HG02981 (cell line): ENCODE measurements around the gene MRFAP1L1.

Source experiments
- ATAC-seq: cut with Tn5 transposase; IDR thresholded peaks from one replicate; pipeline ENCODE4 v1.9.1; 2021; ENCODE audit warnings: mild to moderate bottlenecking, moderate library complexity; ENCODE audit not compliant: unreplicated experiment

MRFAP1L1 gene

DNA sequence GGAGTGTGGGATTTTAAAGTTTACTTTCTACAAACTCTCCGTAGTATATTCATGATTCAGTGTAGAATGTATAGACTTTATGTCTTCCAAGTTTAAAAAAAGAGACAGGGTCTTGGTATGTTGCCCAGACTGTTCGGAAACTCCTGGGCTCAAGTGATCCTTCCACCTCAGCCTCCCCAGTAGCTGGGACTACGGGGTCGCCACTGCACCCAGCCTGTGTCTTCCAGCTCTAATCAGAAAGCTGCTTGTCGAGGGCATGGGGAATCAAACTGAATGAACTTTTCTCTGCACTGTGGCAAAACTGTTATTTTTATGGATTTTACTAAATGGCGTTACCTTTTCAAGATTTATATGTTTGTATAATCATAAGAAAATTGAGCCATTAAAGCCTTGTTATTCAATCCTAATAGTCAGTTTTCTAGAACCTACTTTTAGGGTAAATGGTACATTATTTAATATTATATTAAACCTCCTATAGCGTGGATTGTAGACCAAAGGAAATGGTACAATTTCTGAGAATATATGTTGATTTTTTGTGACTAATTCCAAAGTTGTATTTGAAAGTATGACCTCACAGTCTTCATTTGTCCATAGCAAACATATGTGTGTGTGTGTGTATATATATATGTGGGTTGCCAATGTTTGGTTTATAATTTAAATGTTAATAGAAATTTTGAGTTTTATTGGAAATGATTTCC lies 7.4 kb upstream of the MRFAP1L1 start:
- no peak for ATAC-seq

GRCh38 chr4:6716018-6716911 lies 6.6 kb upstream of the MRFAP1L1 start, which contains the start of gene BLOC1S4:
BLOC1S4 (plus strand) TSS chr4:6716174; CDS start chr4:6716210, 36 bp downstream.
- peak; percentile 79 for ATAC-seq

DNA sequence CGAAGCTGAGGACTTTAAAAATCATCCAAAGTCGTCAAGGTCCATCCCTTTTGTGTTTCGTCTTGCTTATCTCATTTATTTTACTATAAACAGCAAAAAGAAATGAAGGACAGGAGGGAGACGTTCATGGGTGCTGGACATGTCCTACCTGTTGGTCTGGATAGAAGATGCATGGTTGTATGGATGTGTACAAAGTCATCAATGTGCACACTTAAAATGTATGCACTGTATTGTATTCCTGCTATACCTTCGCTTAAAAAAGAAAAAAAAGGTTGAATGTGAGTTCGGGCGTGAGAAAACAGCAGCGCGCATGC lies 6.0 kb upstream of the MRFAP1L1 start:
- ATAC-seq, result no peak

GRCh38 chr4:6714954-6715353 lies 5.3 kb upstream of the MRFAP1L1 start:
- ATAC-seq, result no peak

DNA sequence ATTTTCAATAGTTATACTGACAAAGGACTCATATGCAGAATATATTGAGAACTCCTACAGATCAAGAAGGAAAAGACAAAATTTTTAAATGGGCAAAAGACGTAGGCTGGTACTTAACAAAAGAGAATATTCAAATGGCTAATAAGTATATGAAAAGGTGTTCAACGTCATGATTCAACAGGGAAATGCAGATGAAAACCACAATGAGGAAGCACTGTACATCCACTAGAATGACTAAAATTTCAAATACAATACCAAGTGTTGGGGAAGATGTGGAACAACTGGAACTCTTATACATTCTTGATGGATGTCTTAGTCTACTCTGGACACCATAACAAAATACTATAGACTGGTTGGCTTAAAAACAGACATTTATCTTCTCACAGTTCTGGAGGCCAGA lies 1.3 kb upstream of the MRFAP1L1 start:
- no peak for ATAC-seq

DNA sequence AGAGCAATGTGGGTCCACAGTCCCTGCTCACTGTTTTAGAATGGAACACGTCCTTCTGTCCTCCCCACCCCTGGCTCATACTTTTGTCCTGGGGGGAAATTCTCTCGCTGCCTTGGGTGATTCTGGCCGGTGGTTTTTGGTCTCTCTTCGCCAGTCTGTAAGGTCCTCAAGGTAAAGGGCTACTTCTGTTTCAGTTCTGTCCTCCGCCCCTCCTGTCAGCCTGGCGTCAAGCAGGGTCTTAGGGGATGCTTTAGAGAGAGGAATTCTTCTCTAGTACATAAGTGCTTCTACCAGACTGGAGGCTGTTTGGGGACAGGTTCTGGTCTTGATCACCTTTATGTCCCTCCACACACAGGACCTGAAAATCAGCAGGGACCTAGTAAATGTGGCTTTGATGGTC lies 617 bp upstream of the MRFAP1L1 start:
- no peak for ATAC-seq

GRCh38 chr4:6706173-6706572 lies 3.5 kb downstream of the MRFAP1L1 start:
- ATAC-seq, result no peak

GRCh38 chr4:6705646-6706045 lies 4.0 kb downstream of the MRFAP1L1 start:
- ATAC-seq, result no peak

DNA sequence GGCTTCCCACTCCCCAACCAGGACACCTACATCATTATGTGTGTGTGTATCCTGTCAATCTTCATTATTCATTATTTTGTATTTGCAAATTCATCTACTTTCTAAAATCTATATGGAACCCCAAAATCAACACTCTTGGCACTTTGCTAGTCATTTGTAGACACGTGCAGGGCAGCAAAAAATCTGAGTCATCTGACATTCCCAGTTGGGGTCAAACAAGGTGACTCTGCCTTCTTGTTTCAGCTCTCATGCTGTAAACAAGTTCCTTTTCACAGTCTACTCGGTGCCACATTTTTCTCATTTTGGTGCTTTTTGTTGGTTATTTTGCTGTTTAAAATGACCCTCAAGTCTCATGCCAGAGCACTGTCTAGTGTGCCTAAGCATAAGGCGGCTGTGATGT lies 5.9 kb downstream of the MRFAP1L1 start:
- no peak for ATAC-seq

DNA sequence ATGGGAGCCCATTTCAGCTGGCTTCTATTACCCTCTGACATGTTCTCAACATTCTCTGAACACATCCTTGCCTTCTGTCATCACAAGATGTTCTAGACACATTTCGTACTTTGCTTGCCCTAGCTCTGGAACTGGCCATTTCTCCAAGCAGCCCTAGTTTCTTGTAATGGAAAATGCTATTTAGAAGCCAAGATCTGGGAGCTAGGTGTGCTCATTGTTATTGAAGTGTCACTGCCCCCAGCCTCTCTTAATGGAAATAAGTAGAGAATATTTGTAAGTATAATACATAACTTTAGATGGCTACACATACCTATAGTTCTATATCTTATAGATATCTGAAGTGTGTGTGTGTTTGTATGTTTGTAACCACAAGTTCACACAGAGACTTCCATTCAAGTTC lies 6.9 kb downstream of the MRFAP1L1 start:
- no peak for ATAC-seq

DNA sequence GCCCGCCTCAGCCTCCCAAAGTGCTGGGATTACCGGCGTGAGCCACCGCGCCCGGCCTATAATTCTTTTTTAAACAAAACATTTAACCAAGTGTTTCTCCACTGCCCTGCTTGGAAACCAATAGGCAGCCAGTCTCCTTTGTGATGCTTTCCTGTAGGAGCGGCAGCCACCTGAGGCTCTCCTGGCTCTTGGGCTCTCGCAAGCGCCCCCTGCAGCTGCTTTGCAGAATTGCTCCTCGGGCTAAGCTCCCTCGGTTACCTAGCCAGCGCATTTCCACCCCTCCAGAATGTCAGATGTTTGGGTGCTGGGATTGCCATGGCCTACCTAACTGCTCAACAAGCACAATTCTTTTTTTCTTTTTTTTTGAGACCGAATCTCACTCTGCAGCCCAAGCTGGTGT lies 8.3 kb downstream of the MRFAP1L1 start:
- no peak for ATAC-seq

- no peak for ATAC-seq
Measured at GRCh38 chr4:6699903-6700302, 9.8 kb downstream of the MRFAP1L1 start.

DNA sequence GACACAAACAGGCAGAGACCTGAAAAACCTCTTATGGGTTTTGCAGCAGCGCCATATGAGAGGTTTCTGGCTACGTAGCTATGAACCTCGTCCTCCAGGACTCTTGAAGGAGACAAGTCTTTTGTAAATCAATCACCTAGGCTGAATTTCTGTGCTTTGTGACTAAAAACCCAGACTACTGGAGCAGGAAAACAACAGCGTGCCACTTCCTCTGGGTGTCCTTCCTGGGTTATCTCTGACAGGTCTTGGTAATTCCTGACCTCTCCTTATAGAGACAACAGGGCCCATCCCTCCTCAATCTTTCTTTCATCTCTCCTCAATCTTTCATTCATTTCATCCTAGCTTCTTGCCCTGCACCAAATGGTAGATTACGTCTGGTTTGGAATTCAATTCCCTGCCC lies 10.3 kb downstream of the MRFAP1L1 start:
- no peak for ATAC-seq

DNA sequence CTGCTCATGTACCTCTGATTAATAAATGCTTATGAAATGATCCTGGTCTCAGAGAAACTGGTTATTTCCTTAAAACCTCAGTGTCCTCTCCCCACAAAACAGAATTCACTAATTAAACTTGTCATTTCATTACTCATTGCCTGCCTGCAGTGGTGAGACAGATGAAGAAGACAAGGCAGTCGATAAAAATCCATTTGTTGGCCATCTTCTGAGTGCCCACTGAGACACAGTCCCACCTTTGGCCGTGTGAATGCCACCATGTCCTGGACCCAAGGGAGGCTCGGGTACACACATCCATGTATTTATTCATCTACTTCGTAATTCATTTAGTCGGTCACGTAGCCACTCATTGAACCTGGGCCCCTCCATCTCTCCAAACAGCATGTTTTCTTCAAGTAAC lies 12.5 kb downstream of the MRFAP1L1 start:
- no peak for ATAC-seq

- ATAC-seq, result no peak
Measured at GRCh38 chr4:6696611-6697010, 13.1 kb downstream of the MRFAP1L1 start.

GRCh38 chr4:6695660-6696610 lies 13.7 kb downstream of the MRFAP1L1 start:
- ATAC-seq, result no peak

DNA sequence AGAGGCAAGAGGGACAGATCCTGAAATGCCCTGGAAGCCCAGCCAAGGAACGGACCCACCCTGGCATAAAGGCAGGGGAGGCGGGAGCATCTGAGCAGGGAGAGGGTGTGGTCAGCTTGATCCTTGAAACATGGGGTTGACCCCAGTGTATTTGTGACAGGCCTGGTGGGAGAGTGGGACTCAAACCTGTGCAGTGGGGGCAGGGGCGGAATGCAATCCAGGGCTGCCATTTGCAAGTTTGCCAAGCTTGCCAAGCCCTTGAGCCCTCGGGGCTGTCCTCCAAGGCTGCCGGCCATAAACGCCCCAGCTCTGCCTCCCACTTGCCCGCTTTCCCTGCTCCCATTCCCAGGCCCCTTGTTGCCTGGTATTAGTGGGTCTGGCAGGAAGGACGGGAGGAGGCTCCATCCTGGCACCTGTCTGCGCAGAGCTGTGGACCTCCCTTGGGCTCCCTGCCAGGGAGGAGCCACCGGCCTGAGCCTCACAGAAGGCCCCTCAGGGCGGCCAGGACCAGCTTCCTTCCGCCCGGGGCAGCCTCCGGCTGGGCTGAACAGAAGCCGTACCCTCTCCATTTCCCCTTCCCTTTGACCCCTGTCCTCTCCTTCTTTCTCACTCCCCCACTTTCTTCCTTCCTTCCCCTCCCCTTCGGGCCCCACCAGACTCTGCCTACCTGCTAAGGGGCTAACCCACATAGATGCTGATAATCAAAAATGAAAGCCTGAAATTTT lies 15.3 kb downstream of the MRFAP1L1 start:
- no peak for ATAC-seq

DNA sequence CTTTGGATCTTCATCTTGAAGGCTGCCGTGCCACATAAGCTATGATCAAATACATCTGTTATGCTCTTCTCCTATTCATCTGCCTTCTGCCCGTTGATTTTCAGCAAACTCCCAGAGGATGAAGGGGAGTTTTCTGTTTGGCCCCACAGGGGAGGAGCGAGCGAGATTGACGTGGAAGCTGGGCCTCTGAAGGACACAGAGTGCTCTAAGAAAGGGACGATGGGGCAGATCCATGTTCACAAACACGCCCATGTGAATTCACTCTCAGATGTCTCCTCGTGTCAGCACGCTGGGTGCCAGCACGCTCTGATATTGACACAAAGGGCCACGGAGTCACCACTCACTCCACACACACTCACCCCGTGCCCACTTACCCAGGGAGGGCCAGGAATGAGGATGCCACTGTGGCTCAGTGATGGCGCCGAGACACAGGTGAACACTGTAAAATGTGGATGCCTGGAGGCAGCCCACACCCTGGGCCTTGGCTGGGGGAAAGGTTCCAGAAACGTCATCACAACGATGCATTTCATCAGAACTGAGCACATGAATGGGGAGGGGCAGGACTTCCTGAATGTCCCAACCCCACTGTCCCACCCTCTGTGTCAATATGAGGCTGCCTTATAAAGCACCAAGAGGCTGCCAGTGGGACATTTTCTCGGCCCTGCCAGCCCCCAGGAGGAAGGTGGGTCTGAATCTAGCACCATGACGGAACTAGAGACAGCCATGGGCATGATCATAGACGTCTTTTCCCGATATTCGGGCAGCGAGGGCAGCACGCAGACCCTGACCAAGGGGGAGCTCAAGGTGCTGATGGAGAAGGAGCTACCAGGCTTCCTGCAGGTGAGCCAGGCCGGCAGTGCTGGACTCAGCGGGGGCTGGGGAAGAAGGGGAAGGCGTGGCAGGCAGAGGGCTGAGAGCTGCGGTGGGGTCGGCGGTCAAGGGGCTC lies 16.2 kb downstream of the MRFAP1L1 start, which contains the start of gene S100P:
TSS of gene S100P (plus strand) at position 648 of the 946 bp plus-strand sequence. CDS start at position 703, 55 bp downstream.
- ATAC-seq, result no peak

- ATAC-seq, result no peak
Measured at GRCh38 chr4:6692806-6693205, 16.9 kb downstream of the MRFAP1L1 start.
